ENCODE measurements around the gene FNDC8.
"Not testable (repeated sequence)": the region's sequence is repeated elsewhere in the genome, so short reads cannot be mapped to it uniquely, and the experiment has no call there.

The FNDC8 gene

GRCh38 chr17:35170968-35171771 lies 49.8 kb downstream of the FNDC8 start:
- H3K4me3 ChIP-seq (ENCODE audit: low read depth, low read length) = no peak overlapping the region
- DNase-seq (ENCODE audit: low read depth) = peak; percentile 54
- TF ChIP-seq CTCF (conservative IDR thresholded peaks at IDR 0.05; ENCODE audit: low read depth, low read length) = peak; percentile 47

- no peak for TF ChIP-seq CTCF (conservative IDR thresholded peaks at IDR 0.05; ENCODE audit: low read depth, low read length)
- H3K4me3 ChIP-seq (ENCODE audit: low read depth, low read length) = no peak overlapping the region
- DNase-seq (ENCODE audit: low read depth) = peak; percentile 28
These were observed 50.4 kb downstream of the FNDC8 start for GRCh38 chr17:35171834-35172233.

- DNase-seq (ENCODE audit: low read depth); H3K4me3 ChIP-seq (ENCODE audit: low read depth, low read length): not testable (repeated sequence)
These were observed 50.9 kb downstream of the FNDC8 start for GRCh38 chr17:35172321-35172720.

GRCh38 chr17:35174835-35175334 lies 53.5 kb downstream of the FNDC8 start:
- no peak for TF ChIP-seq CTCF (conservative IDR thresholded peaks at IDR 0.05; ENCODE audit: low read depth, low read length)
- DNase-seq (ENCODE audit: low read depth) = no peak
- H3K4me3 ChIP-seq (ENCODE audit: low read depth, low read length) = no peak overlapping the region

- no peak for TF ChIP-seq CTCF (conservative IDR thresholded peaks at IDR 0.05; ENCODE audit: low read depth, low read length)
These were observed 54.4 kb downstream of the FNDC8 start for GRCh38 chr17:35175638-35176415.

GRCh38 chr17:35176897-35177296 lies 55.5 kb downstream of the FNDC8 start:
- no peak overlapping the region for H3K4me3 ChIP-seq (ENCODE audit: low read depth, low read length)
- no peak for DNase-seq (ENCODE audit: low read depth)
- no peak for TF ChIP-seq CTCF (conservative IDR thresholded peaks at IDR 0.05; ENCODE audit: low read depth, low read length)

More at GRCh38 chr17:35175638-35176415, 54.4 kb downstream of the FNDC8 start:
- no peak overlapping the region for H3K4me3 ChIP-seq (ENCODE audit: low read depth, low read length)
- no peak for DNase-seq (ENCODE audit: low read depth)

- H3K4me3 ChIP-seq (ENCODE audit: low read depth, low read length); DNase-seq (ENCODE audit: low read depth): not testable (repeated sequence)
These were observed 58.0 kb downstream of the FNDC8 start for GRCh38 chr17:35179379-35179778.

All from choroid plexus epithelial cell (primary cell).